Fibroblast of skin of abdomen (primary cell): ENCODE results near the gene ZNF740.
"Not testable (repeated sequence)": the region's sequence is repeated elsewhere in the genome, so short reads cannot be mapped to it uniquely, and the experiment has no call there.

ENCODE experiments used
- DNase-seq: peaks from one replicate; pipeline ENCODE4 v3.0.0-alpha.2; 2013

ZNF740 gene

DNA sequence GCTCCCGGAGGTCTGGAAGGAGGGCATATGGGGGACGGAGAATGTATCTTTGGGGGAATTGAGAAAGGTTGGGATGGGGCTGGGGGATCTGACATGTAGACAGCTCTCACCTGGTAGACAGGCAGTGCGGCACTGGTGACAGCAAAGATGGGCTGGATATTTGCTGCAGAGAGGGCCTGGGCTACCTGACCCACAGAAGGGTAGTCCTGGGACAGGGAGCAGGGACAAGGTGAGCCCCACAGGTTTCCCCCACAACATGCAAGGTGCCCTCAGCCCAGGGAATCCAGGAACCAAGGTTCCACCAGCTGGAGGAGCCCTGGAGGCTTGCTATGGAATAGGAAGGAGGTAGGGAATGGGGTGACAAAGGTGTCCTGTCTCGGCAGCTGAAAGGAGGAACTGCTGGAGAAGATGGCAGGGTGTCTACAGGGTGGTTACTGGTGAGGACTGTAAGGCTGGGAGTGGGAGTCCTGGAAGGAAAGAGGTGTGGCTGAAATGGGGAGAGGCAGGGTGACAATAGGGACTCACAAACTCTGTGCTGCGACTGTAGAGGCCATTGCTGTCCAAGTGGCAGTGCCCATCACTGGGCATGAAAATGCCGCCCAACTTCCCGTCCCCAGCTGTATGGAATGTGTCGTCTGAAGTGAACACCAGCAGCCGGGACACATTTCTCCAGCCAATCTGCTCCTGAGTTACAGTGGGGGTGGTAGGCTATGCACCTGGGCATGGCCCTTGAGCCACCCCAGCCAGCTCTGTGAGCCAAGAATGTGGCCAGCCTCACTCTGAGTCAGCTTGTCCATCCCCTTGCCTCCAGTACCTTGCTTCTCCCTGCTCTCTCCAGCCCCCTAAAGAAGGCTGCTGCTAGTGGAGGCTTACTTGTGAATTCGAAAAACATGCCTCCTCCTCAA is 15.2 kb downstream of the ZNF740 start:
- DNase-seq, result no peak

DNA sequence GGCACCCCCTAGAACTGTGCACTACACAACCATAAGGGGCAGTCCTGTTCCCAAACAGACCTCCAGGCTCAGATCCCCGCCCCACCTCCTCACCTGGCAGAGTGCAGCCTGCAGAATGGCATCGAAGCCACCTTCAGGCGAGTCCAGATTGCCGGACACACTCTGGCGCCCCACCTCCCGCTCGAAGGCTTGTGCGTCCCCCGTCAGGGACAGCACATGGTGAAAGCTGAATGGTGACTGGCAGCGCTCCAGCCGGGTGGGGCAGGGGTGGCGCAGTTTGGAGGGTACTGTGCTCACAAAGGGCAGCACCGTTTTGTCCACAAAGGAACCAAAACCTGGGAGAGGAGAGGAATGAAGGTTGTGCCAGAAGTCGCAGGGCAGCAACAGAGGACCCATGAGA is 16.0 kb downstream of the ZNF740 start:
- DNase-seq, result no peak

DNA sequence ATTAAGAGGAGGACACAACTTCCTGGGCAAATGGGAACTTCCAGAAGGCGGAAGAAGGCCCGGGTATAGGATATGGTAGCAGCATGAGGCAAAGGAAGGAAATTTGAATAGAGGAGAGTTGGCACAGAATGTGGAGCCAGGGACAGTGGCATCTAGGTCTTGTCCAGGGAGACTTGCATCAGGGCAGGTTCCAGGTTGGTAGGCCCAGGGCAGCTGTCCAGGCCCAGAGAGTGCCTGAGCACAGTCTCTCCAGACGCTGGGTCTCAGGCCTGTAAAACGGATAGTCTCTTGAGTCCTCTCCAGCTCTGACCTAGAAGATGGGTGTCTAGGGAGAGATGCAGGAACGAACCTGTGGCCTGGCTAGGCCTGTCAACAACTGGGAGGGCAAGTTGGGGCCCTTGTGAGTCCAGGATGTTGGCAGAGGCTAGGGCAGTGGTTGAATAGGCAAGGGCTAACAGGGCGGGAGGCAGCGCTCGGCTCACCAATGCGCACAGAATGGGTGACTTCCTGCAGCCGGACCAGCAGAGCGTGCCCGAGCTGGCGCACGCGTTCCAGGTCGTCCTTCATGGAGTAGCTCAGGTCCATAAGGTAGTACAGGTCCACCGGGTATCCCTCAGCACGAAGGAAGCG is 16.6 kb downstream of the ZNF740 start:
- DNase-seq, result no peak

DNA sequence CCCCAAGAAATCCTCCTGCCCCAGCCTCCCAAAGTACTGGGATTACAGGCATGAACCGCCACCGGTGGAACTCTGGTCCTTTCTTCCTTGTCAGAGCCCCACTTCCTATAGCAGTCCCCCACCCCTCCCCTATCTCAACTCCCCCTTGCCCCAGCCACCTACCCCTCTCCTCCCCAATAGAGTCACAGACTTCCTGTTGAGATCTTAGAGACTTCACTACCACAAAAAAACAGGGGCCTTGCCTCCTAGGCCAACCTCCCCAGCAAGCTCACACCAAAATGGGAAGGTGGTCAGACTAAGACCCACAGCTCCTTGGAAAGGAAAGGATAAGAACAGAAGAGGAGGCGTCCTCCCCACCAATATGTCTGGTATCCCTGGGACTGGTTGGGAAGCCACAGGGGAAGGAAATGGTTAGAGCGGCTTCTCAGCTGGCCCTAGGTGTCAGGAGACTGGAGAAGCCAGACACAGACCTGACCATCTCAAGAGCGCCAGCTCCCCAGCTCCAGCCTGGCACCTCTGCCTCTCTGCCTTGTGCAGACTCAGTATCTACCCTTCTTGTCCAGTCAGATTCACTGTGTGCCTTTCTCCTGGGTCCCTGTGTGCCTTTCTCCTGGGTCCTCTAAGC is 18.1 kb downstream of the ZNF740 start:
- DNase-seq, result no peak

DNA sequence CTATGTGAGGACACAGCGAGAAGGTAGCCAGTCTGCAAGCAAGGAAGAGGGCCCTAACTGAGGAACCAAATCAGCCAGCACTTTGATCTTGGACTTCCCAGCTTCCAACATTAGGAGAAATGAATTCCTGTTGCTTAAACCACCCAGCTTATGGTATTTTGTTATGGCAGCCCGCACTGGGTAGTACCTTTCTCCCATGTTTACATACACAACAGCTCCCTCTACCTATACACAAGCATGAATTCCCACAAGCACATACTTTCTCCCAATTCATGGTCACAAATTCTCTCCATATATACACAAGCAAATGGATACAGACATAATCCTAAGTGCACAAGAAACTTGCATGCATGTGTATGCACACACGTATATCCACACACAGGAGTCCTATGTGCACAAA is 19.2 kb downstream of the ZNF740 start:
- DNase-seq, result no peak

DNA sequence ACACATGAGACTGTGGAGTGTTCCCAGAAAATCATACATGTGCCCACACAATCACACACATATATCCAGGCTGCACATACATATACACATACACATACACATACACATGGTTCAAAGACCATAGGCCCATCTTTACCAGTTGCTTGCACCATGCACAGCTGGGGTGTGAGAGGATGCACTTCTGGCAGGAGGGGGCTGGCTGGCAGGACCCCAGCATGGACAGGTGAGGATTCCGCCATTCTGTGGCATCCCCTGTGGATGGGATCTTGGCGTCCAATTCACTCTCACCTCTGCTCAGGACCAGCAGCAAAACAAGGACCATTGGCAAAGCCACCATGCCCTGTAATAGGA is 19.6 kb downstream of the ZNF740 start:
- DNase-seq, result no peak

DNA sequence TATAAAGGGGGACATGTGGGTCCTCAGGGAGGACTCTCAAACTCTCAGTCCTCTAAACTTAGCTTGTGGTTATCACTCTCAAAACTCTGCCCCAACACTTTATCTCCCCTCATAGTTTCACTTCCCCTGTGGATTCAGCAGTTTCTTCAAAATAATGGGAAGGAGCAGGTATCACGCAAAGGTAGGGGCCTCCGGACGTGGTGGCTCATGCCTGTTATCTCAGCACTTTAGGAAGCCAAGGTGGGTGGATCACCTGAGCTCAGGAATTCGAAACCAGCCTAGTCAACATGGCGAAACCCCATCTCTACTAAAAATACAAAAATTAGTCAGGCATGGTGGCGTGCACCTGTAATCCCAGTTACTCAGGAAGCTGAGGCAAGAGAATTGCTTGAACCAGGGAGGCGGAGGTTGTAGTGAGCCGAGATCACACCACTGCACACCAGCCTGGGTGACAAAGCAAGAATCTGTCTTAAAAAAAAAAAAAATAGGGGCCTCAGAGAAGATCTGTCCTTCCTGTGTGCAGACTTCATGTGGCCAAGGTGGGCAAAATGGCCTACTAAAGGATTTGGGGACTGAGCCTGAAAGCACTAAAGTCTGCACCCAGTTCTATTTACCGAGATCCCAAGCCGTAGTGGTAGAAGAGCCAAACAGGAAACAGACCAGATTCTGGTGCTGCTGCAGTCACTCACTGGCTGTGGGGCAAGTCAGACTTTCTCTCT is 20.1 kb downstream of the ZNF740 start:
- DNase-seq, result no peak

DNA sequence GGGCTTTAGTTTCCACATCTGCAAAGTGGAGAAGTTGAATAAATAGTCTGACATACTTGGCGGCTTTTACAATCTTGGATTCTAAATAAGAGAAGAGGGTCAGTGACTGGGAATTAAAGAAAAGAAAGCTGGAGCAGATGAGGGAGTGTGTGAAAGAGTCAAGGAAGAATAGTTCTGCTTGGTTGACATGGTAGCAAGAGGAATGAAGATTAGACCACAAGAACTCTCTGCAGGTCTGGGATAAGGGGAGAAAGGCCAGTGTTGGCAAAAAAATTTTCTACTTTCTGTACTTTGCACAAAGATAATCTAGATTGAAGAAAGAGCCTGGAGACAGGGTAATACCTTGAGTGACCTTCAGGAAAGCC is 20.6 kb downstream of the ZNF740 start:
- DNase-seq, result no peak

DNA sequence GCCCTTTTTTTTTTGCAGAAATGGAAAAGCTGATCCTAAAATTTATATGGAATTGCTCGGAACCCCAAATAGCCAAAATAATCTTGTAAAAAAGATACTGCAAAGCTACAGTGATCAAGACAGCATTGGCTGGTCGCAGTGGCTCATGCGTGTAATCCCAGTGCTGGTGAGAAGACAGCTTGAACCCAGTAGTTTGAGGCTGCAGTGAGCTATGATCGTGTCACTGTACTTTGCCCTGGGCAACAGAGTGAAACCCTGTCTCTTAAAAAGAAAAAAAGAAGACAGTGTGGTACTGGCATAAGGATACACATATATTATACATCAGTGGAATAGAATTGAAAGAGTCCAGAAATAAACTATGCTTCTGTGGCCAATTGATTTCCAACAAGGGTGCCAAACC is 21.1 kb downstream of the ZNF740 start:
- no peak for DNase-seq

DNA sequence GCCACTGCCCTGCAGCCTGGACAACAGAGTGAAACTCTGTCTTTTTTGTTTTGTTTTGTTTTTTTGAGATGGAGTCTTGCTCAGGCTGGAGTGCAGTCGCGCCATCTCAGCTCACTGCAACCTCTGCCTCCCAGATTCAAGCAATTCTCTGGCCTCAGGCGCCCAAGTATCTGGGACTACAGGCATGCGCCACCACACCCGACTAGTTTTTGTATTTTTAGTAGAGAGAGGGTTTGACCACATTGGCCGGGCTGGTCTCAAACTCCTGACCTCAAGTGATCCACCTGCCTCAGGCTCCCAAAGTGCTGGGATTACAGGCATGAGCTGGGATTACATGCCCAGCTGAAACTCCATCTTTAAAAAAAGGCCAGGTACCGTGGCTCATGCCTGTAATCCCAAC is 21.8 kb downstream of the ZNF740 start:
- DNase-seq, result not testable (repeated sequence)

DNA sequence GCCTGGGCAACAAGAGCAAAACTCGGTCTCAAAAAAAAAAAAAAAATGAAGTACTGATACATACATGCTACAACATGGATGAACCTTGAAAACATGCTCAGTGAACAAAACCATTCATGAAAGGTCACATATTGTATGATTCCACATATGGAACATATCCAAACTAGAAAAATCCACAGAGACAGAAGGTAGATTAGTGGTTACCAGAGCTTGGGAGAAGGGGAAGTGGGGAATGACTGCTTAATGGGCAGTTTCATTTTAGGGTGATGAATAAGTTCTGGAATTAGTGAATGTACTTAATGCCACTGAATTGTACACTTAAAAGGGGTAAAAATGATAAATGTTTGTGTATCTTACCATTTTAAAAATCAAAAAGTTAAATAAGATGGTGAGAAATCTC is 23.8 kb downstream of the ZNF740 start:
- DNase-seq, result no peak

DNA sequence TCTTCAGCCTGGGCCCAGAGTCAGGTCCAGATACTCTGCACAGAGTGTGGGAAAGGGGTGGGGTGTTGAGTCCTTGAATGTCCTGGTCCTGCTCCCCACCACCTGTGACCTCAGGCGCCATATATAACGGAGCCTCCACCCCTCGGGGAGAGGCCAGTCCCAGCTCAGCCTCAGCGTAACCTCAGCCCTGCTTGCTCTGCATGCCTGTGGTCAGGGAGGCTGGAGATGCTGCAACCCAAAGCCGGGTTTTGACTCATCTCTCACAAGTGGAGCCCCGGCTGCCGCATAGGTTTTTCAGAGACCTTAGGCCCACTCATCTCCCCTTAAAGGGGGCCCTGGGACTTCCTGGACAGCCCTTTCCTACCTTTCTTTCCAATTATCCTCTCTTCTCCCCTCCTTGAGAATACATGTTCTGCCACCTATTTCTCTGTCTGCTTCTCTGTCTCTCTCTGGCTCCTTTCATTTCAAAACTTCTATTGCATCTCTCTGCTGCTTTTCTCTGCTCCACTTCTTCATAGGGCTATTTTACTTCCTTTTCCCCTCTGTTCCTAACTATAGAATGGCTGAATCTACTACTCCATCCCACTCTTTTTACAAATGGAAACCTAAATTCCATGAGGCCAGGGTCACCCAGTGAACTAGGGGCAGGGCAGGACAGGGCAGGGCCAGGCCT is 25.4 kb downstream of the ZNF740 start:
- peak; percentile 86 for DNase-seq

DNA sequence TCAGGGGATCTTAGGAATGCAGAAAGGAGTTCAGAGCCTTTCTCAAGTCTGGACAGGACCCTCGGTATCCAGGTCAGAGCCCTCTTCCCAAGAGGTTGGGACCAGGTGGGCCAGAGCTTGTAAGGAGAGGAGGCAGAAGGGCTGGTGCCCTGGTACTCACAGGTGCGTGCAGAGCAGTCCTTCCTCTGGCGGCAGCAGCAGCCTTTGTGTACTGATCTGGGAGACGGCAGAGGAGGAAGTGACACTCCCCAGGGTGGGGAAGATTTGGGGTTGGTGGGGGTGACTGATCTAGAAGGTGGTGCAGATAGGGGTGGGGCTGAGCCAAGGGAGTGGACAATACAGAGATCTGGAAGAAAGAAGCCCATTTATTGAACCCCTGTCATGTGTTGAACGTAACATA is 26.5 kb downstream of the ZNF740 start, which contains the start of gene ITGB7:
Gene ITGB7 (minus strand): TSS at position 210 of the 400 bp plus-strand sequence. CDS start 6,808 bp downstream, outside the sequence.
- no peak for DNase-seq

DNA sequence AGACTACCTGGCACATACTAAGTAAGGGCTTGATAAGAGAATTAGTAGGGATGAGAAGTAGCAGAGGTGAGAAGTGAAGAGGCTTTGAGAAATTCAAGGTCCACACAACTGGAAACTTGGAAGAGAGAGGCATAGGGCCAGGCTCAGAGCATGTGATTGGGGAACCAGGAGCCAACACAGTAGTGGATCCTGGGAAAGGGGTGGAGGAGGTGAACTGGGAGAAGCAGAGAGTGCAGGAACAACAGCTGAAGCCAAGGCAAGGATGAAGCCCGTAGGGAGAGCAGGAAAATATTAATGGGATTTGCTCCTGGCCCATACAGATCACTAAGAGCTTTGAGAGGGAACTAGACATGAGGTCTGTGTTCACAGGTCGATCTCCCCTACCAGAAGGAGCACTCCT is 27.9 kb downstream of the ZNF740 start:
- no peak for DNase-seq

DNA sequence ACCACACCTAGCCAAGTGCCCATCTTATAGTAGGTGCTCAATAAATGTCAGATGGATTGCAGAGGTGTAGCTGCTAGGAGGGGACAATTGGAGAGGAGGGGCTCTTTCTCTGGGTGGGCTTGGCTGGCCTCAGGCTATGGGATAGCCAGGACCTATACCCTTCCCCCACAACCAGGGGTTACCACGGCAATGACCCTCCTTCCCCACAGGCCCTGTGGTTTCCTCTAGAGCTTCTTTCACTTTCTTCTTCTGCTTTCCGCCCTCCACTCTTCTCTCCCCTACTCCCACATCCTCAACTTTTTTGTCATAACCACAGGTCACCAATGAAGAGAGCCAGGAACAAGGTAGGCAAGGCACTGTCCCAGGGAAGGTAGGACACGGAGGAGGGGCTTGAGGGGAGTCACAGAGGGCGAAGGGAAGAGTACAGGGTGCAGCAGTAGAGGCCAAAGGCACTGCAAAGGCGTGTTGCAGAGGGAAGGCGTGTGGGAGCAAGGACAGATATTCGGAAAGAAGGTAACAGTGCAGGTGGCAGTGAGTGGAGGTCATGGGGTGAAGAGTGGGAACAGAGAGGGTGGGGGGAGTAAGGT is 28.4 kb downstream of the ZNF740 start:
- DNase-seq, result no peak

DNA sequence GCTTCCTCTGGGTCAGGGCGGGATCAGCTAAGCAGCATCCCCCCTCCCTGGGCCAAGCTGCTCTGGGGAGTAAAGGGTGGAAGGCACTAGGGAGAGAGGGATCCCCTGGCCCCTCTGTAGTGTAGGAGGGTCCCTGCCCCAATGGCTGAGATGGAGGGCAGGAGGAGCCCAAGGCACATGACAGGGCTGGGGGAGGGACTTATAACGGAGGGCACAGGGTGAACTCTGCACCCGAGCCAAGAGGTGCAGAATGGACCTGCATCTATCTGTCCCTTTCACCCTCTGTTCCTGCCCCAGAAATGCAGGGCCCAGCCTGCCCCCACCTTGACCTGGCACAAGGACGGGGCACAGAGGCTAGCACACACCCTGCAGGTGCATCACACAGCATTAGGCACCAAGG is 30.3 kb downstream of the ZNF740 start:
- DNase-seq, result no peak

DNA sequence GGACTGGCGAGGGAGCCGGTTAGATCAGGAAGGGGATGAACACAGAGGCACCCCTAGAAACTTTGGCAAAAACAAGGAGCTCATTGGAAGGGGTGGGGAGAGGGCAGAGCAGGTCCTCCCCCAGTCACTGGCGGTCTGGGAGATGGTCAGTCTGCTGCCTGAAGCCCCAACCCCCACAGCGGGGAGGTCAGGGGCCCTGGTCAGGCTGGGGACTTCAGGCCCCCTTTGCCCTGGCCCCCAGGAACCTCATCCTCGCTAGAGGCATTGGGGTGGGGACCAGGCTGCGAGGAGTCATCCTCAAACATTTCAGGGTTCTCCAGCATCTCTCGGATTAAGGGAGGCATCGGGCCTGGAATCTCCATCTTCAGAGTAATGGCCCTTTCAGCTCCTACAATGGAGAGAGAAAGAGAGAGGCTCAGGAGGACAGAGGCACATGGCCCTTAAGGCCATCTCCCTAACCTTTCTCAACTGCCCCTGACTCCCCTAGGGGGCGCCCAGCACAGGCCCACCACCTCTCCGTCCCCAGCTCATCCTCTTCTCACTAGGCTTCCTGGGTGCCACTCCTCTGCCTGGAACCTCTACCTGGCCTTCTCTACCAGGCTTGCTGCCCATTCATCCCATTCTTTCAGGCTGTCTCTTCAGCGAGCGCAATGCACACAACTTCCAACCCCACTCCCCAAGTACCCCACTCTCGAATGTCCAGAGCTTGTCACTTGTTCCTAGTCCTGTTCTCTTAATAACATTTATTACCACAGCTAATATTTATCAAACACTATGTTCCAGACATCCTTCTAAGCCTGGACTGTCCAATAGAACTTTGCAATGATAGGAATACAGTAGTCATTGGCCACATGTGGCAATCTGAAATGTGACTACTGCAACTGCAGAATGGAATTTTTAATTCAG is 31.2 kb downstream of the ZNF740 start:
- no peak for DNase-seq

DNA sequence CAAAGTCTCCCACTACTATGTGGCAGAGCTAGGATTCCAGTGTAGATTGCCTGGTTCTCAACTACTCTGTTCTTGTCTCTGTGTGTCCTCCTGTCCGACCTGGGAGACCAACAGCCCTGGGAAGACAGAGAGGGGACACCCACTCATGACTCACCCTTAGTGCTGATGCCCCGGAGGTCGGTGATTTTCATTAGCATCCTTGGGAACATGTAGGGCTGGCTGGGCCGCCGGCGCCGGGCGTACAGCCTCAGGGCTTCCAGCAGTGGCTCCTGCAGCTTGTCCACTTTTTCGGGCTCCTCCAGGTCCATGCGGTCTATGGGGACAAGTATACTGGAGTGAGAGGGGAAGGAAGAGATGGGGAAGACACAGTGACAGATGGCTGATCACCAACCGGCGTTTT is 32.4 kb downstream of the ZNF740 start:
- DNase-seq, result no peak

DNA sequence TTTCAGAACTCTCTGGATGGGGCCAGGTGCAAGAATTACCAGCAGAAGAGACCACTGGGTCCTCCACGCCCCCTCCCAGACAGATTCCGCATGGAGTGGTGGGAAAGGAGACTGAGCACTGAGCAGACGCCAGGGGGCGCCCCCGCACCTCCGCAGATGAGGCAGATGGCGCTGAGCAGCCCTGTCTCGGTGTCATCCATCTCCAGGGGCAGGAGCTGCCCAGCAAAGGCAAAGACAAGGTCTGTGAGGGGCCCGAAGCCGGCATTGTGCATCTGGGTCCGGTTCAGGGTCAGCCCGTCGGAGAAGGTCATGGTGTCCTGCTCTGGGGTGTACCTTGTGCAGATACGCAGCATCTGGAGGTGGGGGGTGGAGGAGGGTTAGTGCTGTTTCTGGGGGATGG is 32.8 kb downstream of the ZNF740 start:
- peak; percentile 69 for DNase-seq

DNA sequence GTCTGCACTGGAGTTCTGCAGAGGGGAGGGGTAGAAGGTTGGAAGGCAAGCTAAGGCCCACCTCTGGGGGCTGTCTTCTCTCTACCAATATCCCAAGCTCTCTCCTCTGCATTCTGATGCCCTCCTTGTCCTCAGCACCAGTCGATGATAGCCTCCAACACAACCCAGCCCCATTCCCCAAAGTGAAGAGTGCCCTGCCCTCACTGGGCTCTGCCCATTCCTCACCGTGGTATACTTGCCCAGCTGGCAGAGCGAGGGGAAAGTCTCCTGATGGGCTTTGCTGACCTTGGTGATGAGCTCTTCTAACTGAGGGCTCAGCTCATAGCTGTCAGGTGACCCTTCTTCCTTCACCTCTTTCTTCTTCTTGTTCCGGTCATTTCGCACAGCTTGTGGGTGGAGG is 33.7 kb downstream of the ZNF740 start:
- no peak for DNase-seq
